Heart left ventricle (tissue), 16 donors: Measurements from ENCODE around the gene GAS1. TPM values are rescaled to one million over a fixed set of nuclear protein-coding genes. Genes with fewer than 3 reads are reported as not detected.

Source experiments
- ATAC-seq, 4 donors: fragments of 200-7000 bp; cut with Tn5 transposase; one replicate each; pipeline ENCODE4 v1.9.1; 2020 to 2022; ENCODE audit warnings: moderate library complexity in 4 of 4, mild to moderate bottlenecking in 3 of 4, moderate number of reproducible peaks in 1 of 4
- DNase-seq, 5 donors: peaks; one replicate each; pipeline ENCODE4 v3.0.0-alpha.2; 2020
- H3K27ac ChIP-seq, 12 donors: fragments of 200-600 bp; sonication (generic) in 4 of 12; one replicate each; pipeline versions ENCODE4 v1.5.0 to v1.8.0; 2016 to 2022; ENCODE audit warnings: mild to moderate bottlenecking in 2 of 12
- H3K27me3 ChIP-seq, 9 donors: fragments of 200-600 bp; sonication (generic) in 2 of 9; one replicate each; pipeline versions ENCODE4 v1.5.1 to v1.8.0; 2016 to 2022; ENCODE audit warnings: mild to moderate bottlenecking in 3 of 9
- H3K36me3 ChIP-seq, 9 donors: fragments of 200-600 bp; sonication (generic) in 2 of 9; one replicate each; pipeline versions ENCODE4 v1.5.0 to v1.8.0; 2018 to 2022; ENCODE audit warnings: mild to moderate bottlenecking in 2 of 9
- H3K4me1 ChIP-seq, 12 donors: fragments of 200-600 bp; sonication (generic) in 4 of 12; one replicate each; pipeline versions ENCODE4 v1.5.0 to v1.8.0; 2016 to 2022; ENCODE audit warnings: mild to moderate bottlenecking in 3 of 12
- H3K4me3 ChIP-seq, 12 donors: fragments of 200-600 bp; sonication (generic) in 4 of 12; one replicate each; pipeline versions ENCODE4 v1.5.0 to v1.8.0; 2017 to 2022; ENCODE audit warnings: mild to moderate bottlenecking in 9 of 12, moderate library complexity in 4 of 12
- H3K9me3 ChIP-seq, 12 donors: fragments of 200-600 bp; sonication (generic) in 4 of 12; one replicate each; pipeline versions ENCODE4 v1.5.0 to v1.8.0; 2016 to 2022; ENCODE audit warnings: mild to moderate bottlenecking in 1 of 12
- CTCF ChIP-seq, 12 donors: fragments of 200-600 bp; sonication (generic) in 4 of 12; IDR thresholded peaks; one replicate each; pipeline versions ENCODE4 v1.5.0 to v1.8.0; 2018 to 2022; ENCODE audit warnings: antibody characterized with exemption in 12 of 12, mild to moderate bottlenecking in 5 of 12
- POLR2A ChIP-seq, 2 donors: fragments of 450-650 bp; IDR thresholded peaks; one replicate each; pipeline ENCODE4 v1.6.1; 2017; ENCODE audit warnings: antibody characterized with exemption in 2 of 2, mild to moderate bottlenecking in 2 of 2, moderate library complexity in 2 of 2
- whole genome bisulfite sequencing, 4 donors: extraction: QIAGEN DNeasy Blood & Tissue Kit in 2 of 4; methylation state at CpG; one replicate each; pipeline versions ENCODE4 v1.1.5 to v1.1.7; 2013 to 2018; 5-methylcytosine and 5-hydroxymethylcytosine counted together
- intact Hi-C, 10 donors: fragments of 100-400 bp; cut with DNase I; formaldehyde crosslinking; loops; one replicate each; pipeline versions ENCODE4 v1.11.1 to v1.14.2; 2022
- polyA plus RNA-seq, 2 donors: library from polyadenylated mRNA; stranded (reverse); fragments of 200-250 nt; gene quantifications; one replicate each; pipeline ENCODE4 v1.2.3, GENCODE V29; 2013
- total RNA-seq, 9 donors: library from RNA; depleted of rRNA in 2 of 9; stranded (reverse); fragments of >200 nt in 2 of 9; fragmentation: NEBNext Ultra II Directional in 3 of 9; extraction: Animal tissue kit (Norgen Biotek cat#: 25700) in 3 of 9; gene quantifications; one replicate each; pipeline versions ENCODE4 v1.1.0 to v1.2.4, GENCODE V29; 2016 to 2023
- donor health status: ischemic (EF 13 %, LVEDD 7.1; RV severe dilation, severe dysfunction).
- donor health status: healthy with polysubstance abuse.
- donor health status: DM: no; HTN: yes; CAD: no.
- donor health status: DM: no; HTN: no; CAD: no.
- donor health status: ischemic (EF 25% LVEDD 6.9; RV normal size, moderate dysfunction).
- donor health status: ischemic (EF 25% LVEDD 5.7; RV mildly dilated, moderate dysfunction).
- donor health status: healthy.
- donor health status: DM: yes; HTN: yes; CAD: no.
- donor health status: ischemic (EF 35%, LVEDD 5.7; RV mildly dilated, moderate dysfunction).
- donor health status: nonischemic (EF 11% LVEDD 7.7; RV severe dilation, severe dysfunction).
- donor health status: DM: yes; HTN: yes; CAD: no.
- donor health status: PGD.
- donor health status: ischemic (EF 29% LVEDD 5.4; RV normal size, mild dysfunction).
- donor health status: nonischemic (EF 23%, LVEDD 6.1; RV moderate dilation, normal function).

The GAS1 gene
- total and polyA plus RNA-seq, 11 donors: 3.3 to 55.7 (median 6.8) TPM

GRCh38 chr9:86991077-86991476 is 43.8 kb upstream of the GAS1 start:
- WGBS, 4 donors: 69 to 88% (median 80%) methylated on average over 4 of the region's 4 CpGs
- H3K27ac ChIP-seq: no peak overlapping the region
- intact Hi-C loops: no loop called here

GRCh38 chr9:86990290-86990689 is 43.0 kb upstream of the GAS1 start:
- Histone ChIP-seq H3K4me1 (no peaks in the 10 kb centered on the region), H3K4me3 (no peak overlapping the region), H3K27me3 (no peaks in the 10 kb centered on the region), H3K36me3 (no peaks in the 10 kb centered on the region), H3K9me3 (peaks cover 0 to 5% (median 0%) of the 10 kb centered on the region in 12 donors), H3K27ac (no peak overlapping the region)
- intact Hi-C loops: no loop called here
- ATAC-seq (no peak), DNase-seq (no peak)
- WGBS, 4 donors: 95 to 98% (median 96%) methylated on average over 2 of the region's 2 CpGs
- TF ChIP-seq POLR2A (IDR thresholded peaks at IDR 0.05) (no peak), CTCF (IDR thresholded peaks at IDR 0.05) (no peak)

More at GRCh38 chr9:86991077-86991476, 43.8 kb upstream of the GAS1 start:
- ATAC-seq (no peak), DNase-seq (no peak)
- no peak for TF ChIP-seq POLR2A (IDR thresholded peaks at IDR 0.05)
- TF ChIP-seq CTCF (IDR thresholded peaks at IDR 0.05): no peak
- Histone ChIP-seq H3K27me3 (peaks cover 0 to 5% (median 0%) of the 10 kb centered on the region in 9 donors), H3K4me3 (no peak overlapping the region), H3K9me3 (peaks cover 0 to 5% (median 0%) of the 10 kb centered on the region in 12 donors), H3K4me1 (no peaks in the 10 kb centered on the region), H3K36me3 (no peaks in the 10 kb centered on the region)

GRCh38 chr9:86987900-86988299 is 40.6 kb upstream of the GAS1 start:
- H3K36me3 ChIP-seq: no peaks in the 10 kb centered on the region
- 77 to 88% (median 85%) methylated on average over 2 of the region's 2 CpGs for WGBS, 4 donors
- ATAC-seq: no peak
- TF ChIP-seq POLR2A (IDR thresholded peaks at IDR 0.05): no peak
- TF ChIP-seq CTCF (IDR thresholded peaks at IDR 0.05): no peak
- no peaks in the 10 kb centered on the region for H3K27me3 ChIP-seq
- H3K9me3 ChIP-seq: peaks cover 0 to 4% (median 0%) of the 10 kb centered on the region in 12 donors
- no peak overlapping the region for H3K27ac ChIP-seq
- no peak for DNase-seq
- H3K4me3 ChIP-seq: no peak overlapping the region
- H3K4me1 ChIP-seq: peaks cover 0 to 3% (median 0%) of the 10 kb centered on the region in 12 donors
- intact Hi-C loops: no loop called here

GRCh38 chr9:86985132-86985647 is 37.9 kb upstream of the GAS1 start:
- H3K36me3 ChIP-seq: no peaks in the 10 kb centered on the region
- intact Hi-C loops: no loop called here
- no peak for TF ChIP-seq POLR2A (IDR thresholded peaks at IDR 0.05)
- no peak for TF ChIP-seq CTCF (IDR thresholded peaks at IDR 0.05)

More at GRCh38 chr9:86985132-86985647, 37.9 kb upstream of the GAS1 start:
- DNase-seq: no peak
- Histone ChIP-seq H3K27me3 (no peaks in the 10 kb centered on the region), H3K4me1 (peaks cover 0 to 5% (median 0%) of the 10 kb centered on the region in 12 donors), H3K9me3 (peaks cover 0 to 2% (median 0%) of the 10 kb centered on the region in 12 donors), H3K4me3 (no peak overlapping the region), H3K27ac (no peak overlapping the region)
- no peak for ATAC-seq
- WGBS, 4 donors: 84 to 94% (median 91%) methylated on average over 2 of the region's 2 CpGs
